CD4-positive, alpha-beta T cell treated with Interleukin-10 for 1 hour (primary cell): ENCODE data around the gene OSBPL5.
"Not testable (repeated sequence)": the region's sequence is repeated elsewhere in the genome, so short reads cannot be mapped to it uniquely, and the experiment has no call there.

Experiments
- DNase-seq: peaks from one replicate; pipeline ENCODE4 v3.0.0-alpha.2; 2020

The OSBPL5 gene

GRCh38 chr11:3080104-3080503 is 85.0 kb downstream of the OSBPL5 start:
- no peak for DNase-seq

- no peak for DNase-seq
Measured at GRCh38 chr11:3077846-3078440, 87.2 kb downstream of the OSBPL5 start.

- no peak for DNase-seq
Measured at GRCh38 chr11:3077189-3077836, 87.8 kb downstream of the OSBPL5 start.

GRCh38 chr11:3074912-3075589 is 90.1 kb downstream of the OSBPL5 start:
- no peak for DNase-seq

GRCh38 chr11:3073029-3073435 is 92.1 kb downstream of the OSBPL5 start:
- no peak for DNase-seq

GRCh38 chr11:3069425-3069824 is 95.7 kb downstream of the OSBPL5 start:
- DNase-seq: no peak

GRCh38 chr11:3066308-3066707 is 98.8 kb downstream of the OSBPL5 start:
- DNase-seq: not testable (repeated sequence)

GRCh38 chr11:3064709-3065108 is 100.4 kb downstream of the OSBPL5 start:
- not testable (repeated sequence) for DNase-seq

- DNase-seq: not testable (repeated sequence)
Measured at GRCh38 chr11:3063876-3064275, 101.2 kb downstream of the OSBPL5 start.

GRCh38 chr11:3063432-3063831 is 101.7 kb downstream of the OSBPL5 start:
- DNase-seq: not testable (repeated sequence)

- no peak for DNase-seq
Measured at GRCh38 chr11:3060436-3061025, 104.6 kb downstream of the OSBPL5 start.

- no peak for DNase-seq
Measured at GRCh38 chr11:3058753-3059664, 106.1 kb downstream of the OSBPL5 start.

- DNase-seq: peak; percentile 93
Measured at GRCh38 chr11:3057069-3057963, 107.8 kb downstream of the OSBPL5 start, which contains the start of gene CARS1. Gene CARS1, minus strand, starts transcription at chr11:3057423. Its CDS starts 56 bp downstream, at chr11:3057367.

- peak; percentile 41 for DNase-seq
Measured at GRCh38 chr11:3056296-3057068, 108.6 kb downstream of the OSBPL5 start.

GRCh38 chr11:3055891-3056290 is 109.2 kb downstream of the OSBPL5 start:
- DNase-seq: no peak

GRCh38 chr11:3052567-3052966 is 112.5 kb downstream of the OSBPL5 start:
- DNase-seq: no peak

- DNase-seq: no peak
Measured at GRCh38 chr11:3052109-3052479, 113.0 kb downstream of the OSBPL5 start.

GRCh38 chr11:3051196-3052108 is 113.7 kb downstream of the OSBPL5 start:
- DNase-seq: no peak

GRCh38 chr11:3050386-3051195 is 114.5 kb downstream of the OSBPL5 start:
- no peak for DNase-seq
